NCI-H526 (cell line): Measurements from ENCODE around the gene SENP7.
A peak's percentile ranks its signal among the peaks of the same experiment; 100 is the strongest.
"Not testable (repeated sequence)": the region's sequence is repeated elsewhere in the genome, so short reads cannot be mapped to it uniquely, and the experiment has no call there.

ENCODE experiments used
- DNase-seq, 2 experiments: peaks; one replicate each; lab custom pipeline; 2025; lab: John Stamatoyannopoulos, UW

SENP7 gene

GRCh38 chr3:101527906-101528305 is 14.9 kb upstream of the SENP7 start:
- no peak for DNase-seq

GRCh38 chr3:101527441-101527840 is 14.4 kb upstream of the SENP7 start:
- no peak for DNase-seq

GRCh38 chr3:101521211-101521701 is 8.2 kb upstream of the SENP7 start:
- DNase-seq: no peak

- DNase-seq: no peak
Observed at GRCh38 chr3:101519685-101520365, 6.8 kb upstream of the SENP7 start.

GRCh38 chr3:101518421-101518871 is 5.4 kb upstream of the SENP7 start:
- DNase-seq: no peak

- DNase-seq: no peak
Observed at GRCh38 chr3:101513419-101513986, 491 bp upstream of the SENP7 start.

- no peak for DNase-seq
Observed at GRCh38 chr3:101512396-101512645, 691 bp downstream of the SENP7 start.

GRCh38 chr3:101509811-101510210 is 3.2 kb downstream of the SENP7 start:
- no peak for DNase-seq

GRCh38 chr3:101509281-101509680 is 3.7 kb downstream of the SENP7 start:
- no peak for DNase-seq

- no peak for DNase-seq
Observed at GRCh38 chr3:101501783-101502182, 11.2 kb downstream of the SENP7 start.

GRCh38 chr3:101500208-101500607 is 12.8 kb downstream of the SENP7 start:
- no peak for DNase-seq

- no peak for DNase-seq
Observed at GRCh38 chr3:101497803-101498202, 15.2 kb downstream of the SENP7 start.

GRCh38 chr3:101495552-101495951 is 17.5 kb downstream of the SENP7 start:
- DNase-seq: no peak

- no peak for DNase-seq
Observed at GRCh38 chr3:101484805-101485620, 28.0 kb downstream of the SENP7 start.

GRCh38 chr3:101478980-101479379 is 34.0 kb downstream of the SENP7 start:
- DNase-seq: no peak

- not testable (repeated sequence) for DNase-seq
Observed at GRCh38 chr3:101474841-101475552, 38.0 kb downstream of the SENP7 start.

GRCh38 chr3:101468676-101469075 is 44.3 kb downstream of the SENP7 start:
- DNase-seq: not testable (repeated sequence)

GRCh38 chr3:101467310-101467663 is 45.7 kb downstream of the SENP7 start:
- DNase-seq: not testable (repeated sequence)

- peak in 1 of 2 experiments; percentile 49 for DNase-seq
Observed at GRCh38 chr3:101466465-101467309, 46.3 kb downstream of the SENP7 start.

- DNase-seq: no peak
Observed at GRCh38 chr3:101464235-101464634, 48.8 kb downstream of the SENP7 start.

GRCh38 chr3:101461451-101461850 is 51.6 kb downstream of the SENP7 start:
- no peak for DNase-seq

GRCh38 chr3:101458387-101458786 is 54.6 kb downstream of the SENP7 start:
- DNase-seq: no peak
